Stimulated activated CD8-positive, alpha-beta memory T cell treated with anti-CD3 and anti-CD28 coated beads, Interleukin-7, amount 100 ng/mL, for 24 hours (primary cell): ENCODE measurements around the gene DTD1.

Experiments
- DNase-seq: peaks from one replicate; pipeline ENCODE4 v3.0.0-alpha.2; 2020; ENCODE audit warnings: low read depth

DTD1 gene

DNA sequence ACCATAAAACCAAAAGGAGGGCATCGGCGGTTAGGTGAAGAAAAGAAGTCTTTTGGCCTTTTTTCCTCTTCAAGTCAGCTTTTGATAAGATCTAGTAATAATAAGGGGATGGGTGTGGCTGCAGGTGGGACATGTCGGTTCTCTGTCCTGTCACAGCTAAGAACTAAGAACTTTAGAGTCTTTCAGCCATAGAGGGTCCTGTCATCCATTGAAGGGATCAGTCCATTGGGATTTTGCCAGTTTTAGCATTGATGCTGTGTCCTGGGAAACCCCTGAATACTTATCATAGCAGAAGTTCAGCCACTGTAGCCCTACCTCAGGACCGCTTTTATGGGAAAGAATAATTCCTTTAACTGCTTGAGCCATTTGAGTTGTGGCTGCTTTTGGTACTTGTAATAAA lies 207.5 kb downstream of the DTD1 start:
- no peak for DNase-seq

DNA sequence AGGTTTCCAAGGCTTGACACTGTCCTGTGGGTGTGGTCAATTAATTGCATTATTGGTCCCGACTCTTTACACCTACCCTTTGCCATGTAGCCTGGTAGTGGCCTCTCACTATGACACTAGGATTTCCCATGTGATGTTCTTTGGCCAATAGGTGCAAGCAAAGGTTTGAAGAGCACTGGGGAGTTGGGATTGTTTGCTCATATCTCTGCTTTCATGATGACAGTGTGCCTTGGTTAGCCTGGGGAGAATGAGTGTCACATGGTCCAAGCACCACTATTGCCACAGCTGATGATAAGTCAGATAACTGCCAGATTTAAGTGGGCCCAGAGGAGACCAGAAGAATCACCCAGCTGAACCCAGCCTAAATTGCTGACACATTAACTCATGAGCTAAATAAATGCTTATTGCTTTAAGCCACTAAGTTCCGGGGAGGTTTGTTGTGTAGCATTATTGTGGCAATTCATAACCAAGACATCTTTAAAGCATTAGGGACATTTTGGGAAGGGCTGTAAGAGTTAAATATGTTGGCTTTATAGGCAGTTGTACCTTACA lies 208.5 kb downstream of the DTD1 start:
- DNase-seq, result no peak

DNA sequence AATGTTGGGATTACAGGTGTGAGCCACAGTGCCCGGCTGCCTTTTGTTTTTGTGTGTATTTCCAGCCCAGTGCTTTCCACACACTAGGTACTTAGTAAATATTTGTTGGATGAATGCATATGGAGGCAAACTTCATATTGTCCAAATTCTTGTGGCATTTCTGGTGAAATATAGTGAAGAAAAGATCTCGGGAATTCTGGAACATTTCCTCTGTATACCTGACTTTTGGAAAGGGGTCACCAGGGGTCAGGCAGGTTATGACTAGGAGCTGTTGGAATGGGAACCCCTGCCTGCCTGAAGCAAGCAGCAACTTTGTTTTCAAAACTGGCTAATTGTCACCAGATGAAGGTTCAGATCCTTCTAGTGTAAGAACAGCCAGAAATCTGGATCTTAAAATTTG lies 213.7 kb downstream of the DTD1 start:
- no peak for DNase-seq

DNA sequence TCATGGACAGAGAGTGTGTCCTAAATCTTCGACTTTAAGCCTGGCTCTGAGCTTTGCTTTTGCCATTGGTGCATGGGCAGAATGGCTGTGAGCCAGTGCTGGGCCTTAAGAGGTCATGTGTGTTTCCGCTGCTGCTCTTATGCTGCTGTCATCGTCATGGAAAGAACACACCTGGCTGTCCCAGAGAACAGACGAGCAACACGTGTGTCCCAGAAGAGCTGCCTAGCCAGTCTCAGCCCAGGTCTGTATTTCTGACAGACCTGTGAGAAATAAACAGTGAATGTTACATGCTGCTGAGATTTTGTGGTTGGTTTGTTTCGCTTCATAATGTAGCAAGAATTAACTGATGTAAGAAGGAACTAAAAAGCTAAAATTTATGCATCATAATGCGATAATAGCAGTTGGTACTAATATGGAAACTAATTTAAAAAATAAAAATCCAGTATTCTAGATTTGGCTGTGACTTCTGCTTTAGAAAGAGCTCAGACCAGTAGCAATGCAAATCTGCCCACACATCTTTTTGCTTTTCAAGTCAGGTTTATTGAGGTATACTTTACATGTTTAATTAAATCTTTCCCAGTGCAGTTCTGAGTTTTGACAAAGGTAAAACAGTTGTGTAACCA lies 214.3 kb downstream of the DTD1 start:
- DNase-seq, result no peak

DNA sequence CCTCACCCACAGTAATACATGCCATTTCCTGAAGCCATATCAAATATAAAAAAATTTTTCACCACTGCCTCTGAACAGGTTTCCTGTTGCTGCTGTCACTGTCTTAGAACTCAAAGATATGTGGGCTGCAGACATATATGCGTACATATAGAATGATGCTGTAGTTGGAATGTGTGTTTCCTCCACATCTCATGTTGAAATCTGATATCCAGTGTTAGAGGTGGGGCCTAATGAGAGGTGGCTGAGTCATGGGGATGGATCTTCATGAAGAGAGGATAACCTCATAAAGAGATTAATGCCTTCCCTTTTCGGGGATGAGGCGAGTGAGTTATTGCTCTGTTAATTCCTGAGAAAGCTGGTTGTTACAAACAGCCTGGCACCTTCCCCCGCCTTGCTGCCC lies 218.0 kb downstream of the DTD1 start:
- no peak for DNase-seq

- DNase-seq, result no peak
These were observed 220.9 kb downstream of the DTD1 start for GRCh38 chr20:18808712-18809111.

DNA sequence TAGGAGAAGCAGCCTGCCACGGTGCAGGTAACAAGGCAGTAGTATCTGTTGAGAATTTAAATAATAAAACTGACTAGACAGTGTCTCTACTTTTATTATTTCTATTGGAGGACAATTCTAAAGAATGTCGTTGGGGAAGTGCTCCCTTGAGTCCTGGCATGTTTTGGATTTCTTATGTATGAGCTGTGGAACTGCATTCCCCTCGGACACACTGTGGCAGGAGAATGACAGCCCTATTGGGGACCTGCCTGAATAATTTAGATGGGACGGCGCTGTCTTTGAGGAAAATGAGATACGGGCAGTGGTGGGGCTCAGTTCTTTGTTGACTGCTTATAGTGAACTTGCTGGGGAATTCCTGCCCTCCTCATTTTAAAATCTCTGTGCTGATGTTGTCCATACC lies 223.3 kb downstream of the DTD1 start:
- no peak for DNase-seq

- no peak for DNase-seq
These were observed 224.1 kb downstream of the DTD1 start for GRCh38 chr20:18811904-18812303.

GRCh38 chr20:18813483-18813882 lies 225.6 kb downstream of the DTD1 start, which contains the start of gene SCP2D1:
Gene SCP2D1 (plus strand): TSS chr20:18813783. CDS start chr20:18813816, 33 bp downstream.
- DNase-seq, result no peak

- DNase-seq, result no peak
These were observed 227.5 kb downstream of the DTD1 start for GRCh38 chr20:18815194-18815942.
